Measurements from ENCODE around the gene RASL10B.

RASL10B gene

GRCh38 chr17:35717475-35717874 is 14.0 kb upstream of the RASL10B start:
- DNase-seq (ENCODE audit: low spot score) = no peak

GRCh38 chr17:35723735-35724134 is 7.7 kb upstream of the RASL10B start:
- DNase-seq (ENCODE audit: low spot score) = no peak

GRCh38 chr17:35725058-35725457 is 6.4 kb upstream of the RASL10B start:
- no peak for DNase-seq (ENCODE audit: low spot score)

DNA sequence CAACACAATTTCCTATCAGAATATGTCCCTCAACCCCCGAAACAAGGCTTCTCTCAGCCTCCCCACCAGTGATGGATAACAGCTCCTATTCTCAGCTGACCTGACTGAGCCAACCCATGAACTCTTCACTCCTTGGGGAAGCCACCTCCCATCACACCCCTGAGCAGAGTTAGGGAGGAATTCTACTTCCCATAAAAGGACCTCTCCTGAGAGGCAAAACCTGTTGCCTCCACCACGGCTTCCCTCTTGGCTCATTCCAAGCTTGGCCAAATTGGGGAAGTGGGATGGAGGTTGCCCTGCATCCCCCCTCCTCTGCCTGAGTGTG is 5.7 kb upstream of the RASL10B start:
- DNase-seq (ENCODE audit: low spot score) = no peak

GRCh38 chr17:35726127-35726952 is 5.1 kb upstream of the RASL10B start:
- no peak for DNase-seq (ENCODE audit: low spot score)

GRCh38 chr17:35726953-35727460 is 4.4 kb upstream of the RASL10B start:
- no peak for DNase-seq (ENCODE audit: low spot score)

- DNase-seq (ENCODE audit: low spot score) = peak; percentile 1
These were observed 3.8 kb upstream of the RASL10B start for GRCh38 chr17:35727635-35728034.

DNA sequence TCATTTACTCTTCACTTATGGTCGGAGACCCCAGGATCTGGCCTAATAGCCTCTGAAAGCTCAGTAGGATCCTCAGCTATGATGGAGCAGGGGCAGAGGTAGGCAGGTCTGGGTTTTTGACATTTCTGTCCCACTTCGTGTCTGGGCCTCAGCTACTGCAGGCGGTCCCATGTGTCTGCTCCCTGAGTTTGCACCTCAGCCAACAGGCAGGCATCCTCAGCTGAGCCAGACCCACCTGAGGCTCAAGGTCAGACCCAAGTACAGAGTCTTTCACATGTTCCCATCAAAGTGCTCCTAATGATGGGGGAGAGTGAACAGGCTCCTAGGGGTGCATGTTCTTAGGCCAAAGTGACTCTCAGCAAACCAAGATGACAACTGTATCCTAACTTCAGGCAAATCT is 2.9 kb upstream of the RASL10B start:
- DNase-seq (ENCODE audit: low spot score) = no peak

DNA sequence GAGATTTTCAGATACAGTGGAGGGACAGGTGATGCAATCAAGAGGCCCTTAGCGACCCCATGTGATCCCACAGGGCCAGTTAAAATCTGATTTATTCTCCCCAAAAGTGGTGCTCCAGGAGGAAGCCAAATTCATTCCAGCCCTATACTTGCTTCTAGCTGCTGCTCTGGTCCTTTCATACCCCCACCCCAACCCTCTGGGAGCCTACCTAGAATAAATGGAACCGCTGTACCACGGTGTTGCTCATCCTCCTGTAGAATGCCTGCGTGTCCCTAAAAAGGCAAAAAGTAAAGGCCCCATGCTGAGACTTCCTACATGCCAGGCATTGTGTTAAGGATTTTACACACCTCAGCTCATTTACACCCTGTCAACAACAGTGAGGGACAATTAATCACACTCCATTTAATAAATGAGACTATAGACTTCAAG is 2.0 kb upstream of the RASL10B start:
- no peak for DNase-seq (ENCODE audit: low spot score)

GRCh38 chr17:35730400-35731005 is 936 bp upstream of the RASL10B start:
- no peak for DNase-seq (ENCODE audit: low spot score)

DNA sequence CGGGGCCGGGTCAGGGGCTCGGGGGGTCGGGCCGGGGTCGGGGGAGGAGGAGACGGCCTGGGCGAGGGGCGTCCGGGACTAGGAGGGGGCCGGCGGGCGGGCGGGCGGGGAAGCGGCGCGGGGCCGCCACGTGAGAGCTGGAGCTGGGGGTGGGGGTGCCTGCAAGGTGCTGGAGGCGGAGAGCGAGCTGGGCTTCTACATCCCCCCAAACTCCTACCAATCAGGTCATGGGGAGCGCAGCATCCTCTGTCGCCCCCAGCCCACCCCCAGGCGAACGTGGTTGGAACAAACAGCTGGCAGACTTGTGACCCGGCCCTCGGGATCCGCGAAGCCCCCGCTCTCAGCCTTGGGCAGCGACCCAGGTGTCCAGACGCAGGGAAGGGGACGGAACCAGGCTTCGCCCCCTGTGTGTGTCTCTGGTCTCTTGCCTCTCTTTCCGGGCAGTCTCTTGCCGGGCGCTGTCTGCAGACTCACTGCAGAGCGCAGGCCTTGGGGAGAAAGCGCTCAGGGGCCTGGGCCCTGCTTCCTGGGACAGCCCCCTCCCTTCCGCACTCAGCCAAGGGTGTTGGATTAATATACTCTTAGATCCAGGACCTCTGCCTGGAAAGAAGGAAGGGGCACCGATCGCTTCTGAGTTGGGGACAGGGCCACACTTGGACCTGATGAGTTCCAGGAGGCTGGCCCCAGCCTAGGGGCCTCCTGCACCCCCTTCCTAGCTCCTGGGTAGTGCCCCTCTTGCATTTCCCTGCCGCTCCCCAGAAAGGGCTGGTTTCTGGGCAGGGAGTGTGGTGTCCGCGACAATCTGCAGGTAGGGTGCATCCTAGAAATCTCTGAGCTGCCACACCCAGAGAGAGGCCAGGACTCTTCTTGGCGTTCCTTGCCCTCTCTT is 722 bp downstream of the RASL10B start:
- DNase-seq (ENCODE audit: low spot score) = no peak

- DNase-seq (ENCODE audit: low spot score) = no peak
These were observed 1.3 kb downstream of the RASL10B start for GRCh38 chr17:35732806-35733136.

GRCh38 chr17:35733366-35733765 is 1.9 kb downstream of the RASL10B start:
- DNase-seq (ENCODE audit: low spot score) = no peak

DNA sequence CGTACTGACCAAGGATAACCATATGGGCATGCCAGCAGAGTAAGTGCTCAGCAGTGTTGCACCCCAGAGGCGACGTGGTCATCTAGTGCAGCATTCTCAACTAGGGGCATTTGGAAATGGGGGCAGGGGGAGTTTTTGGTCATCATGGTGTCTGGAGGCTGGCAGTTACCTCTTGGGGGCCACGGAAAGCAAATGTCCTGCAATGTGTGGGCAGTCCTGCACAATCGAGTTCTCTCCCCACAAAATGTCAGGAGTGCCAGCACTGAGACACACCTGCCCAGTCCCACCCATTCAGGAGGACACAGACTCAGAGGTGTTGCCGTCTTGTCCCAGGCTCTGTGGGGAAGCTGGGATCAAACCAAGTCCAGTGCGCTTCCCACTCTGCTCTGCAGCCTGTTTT is 3.0 kb downstream of the RASL10B start:
- DNase-seq (ENCODE audit: low spot score) = no peak

DNA sequence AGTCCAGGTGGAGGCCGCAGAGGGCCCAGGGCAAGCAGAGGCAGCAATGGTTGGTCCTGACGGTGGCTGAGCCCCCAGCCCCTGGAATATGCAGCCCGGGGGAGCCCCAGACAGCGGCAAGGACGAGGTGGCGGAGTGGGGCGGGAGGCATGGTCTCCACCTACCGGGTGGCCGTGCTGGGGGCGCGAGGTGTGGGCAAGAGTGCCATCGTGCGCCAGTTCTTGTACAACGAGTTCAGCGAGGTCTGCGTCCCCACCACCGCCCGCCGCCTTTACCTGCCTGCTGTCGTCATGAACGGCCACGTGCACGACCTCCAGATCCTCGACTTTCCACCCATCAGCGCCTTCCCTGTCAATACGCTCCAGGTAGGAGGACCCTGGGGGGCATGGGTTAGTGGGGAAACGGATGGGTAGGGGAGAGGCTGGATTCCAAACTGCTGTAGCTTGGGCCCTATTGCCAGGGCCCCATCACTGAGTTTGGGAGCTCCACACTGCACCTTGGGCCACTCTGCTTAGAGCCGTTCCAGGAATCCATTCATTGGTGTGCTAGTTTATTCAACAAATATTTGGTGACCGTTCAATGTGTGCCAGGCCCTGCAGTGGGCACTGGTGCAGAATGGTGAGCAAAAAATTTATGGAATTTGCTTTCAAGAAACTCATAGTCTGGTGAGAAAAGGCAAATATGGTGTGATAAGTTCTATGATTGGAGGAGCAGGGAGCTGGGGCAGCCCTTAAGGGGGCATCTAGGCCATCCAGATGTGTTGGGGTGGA is 3.8 kb downstream of the RASL10B start:
- DNase-seq (ENCODE audit: low spot score) = no peak

GRCh38 chr17:35736236-35736635 is 4.8 kb downstream of the RASL10B start:
- DNase-seq (ENCODE audit: low spot score) = no peak

DNA sequence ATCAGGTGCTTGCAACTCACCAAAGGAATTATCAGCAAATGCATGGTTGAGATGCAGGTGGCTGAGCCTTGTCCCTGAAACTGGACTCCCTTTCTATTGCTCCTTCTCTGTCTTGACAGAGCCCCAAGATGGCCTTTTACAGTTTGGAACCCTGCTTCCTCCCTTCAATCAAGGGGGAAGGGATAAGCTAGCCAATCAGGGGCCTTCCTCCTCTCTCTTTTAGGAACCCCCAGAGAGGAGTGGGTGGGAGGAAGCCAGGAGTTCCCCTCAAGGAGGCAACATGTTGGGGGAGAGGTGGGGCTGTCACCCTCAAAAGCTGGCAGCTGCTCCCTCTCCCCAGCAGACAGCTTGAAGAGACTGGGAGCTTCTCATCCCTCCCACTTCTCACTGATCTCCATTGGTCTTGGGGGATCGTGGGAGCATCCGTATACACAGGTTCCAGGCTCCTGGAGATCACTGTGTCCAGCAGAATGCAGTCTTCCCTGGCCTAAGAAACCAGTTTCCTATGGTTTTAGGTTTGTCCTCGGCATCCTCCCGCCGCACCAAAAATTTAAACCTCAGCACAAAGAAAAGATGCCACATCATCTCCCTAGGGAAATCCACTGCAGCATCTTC is 7.2 kb downstream of the RASL10B start:
- no peak for DNase-seq (ENCODE audit: low spot score)

- DNase-seq (ENCODE audit: low spot score) = no peak
These were observed 8.8 kb downstream of the RASL10B start for GRCh38 chr17:35740216-35740615.

DNA sequence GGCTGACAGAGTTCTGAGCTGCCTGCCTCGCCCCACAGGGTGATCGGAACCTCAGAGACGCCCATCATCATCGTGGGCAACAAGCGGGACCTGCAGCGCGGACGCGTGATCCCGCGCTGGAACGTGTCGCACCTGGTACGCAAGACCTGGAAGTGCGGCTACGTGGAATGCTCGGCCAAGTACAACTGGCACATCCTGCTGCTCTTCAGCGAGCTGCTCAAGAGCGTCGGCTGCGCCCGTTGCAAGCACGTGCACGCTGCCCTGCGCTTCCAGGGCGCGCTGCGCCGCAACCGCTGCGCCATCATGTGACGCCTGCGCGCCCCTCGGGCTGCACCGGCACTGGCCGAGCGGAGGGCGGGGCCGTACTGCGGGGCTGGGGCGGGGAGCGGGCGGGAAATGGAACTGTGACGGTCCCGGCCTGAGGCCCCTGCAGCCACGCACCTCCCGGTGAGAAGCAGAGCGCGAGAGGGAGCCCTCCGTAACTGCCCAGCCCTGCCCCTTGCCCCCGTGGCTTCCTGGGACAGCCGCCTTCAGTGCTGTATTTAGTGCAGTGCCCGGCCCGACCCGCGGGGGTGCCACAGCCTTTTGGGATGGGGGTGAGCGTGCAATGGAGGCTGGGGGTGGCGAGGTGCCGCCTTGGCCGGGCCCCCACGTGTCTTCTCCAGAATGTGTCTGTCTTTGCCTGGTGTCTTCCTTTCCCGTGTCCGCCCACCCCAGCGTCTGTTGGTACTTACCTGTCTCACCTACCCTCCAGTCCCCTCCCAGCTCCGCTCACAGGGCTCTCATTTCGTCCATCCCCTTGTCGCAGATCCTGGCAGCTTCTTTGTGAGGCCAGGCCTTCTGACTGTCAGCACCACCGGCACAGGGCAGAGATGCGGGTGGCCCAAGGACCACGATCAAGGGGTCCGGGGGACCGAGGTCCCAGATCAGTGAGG is 9.8 kb downstream of the RASL10B start:
- no peak for DNase-seq (ENCODE audit: low spot score)

DNA sequence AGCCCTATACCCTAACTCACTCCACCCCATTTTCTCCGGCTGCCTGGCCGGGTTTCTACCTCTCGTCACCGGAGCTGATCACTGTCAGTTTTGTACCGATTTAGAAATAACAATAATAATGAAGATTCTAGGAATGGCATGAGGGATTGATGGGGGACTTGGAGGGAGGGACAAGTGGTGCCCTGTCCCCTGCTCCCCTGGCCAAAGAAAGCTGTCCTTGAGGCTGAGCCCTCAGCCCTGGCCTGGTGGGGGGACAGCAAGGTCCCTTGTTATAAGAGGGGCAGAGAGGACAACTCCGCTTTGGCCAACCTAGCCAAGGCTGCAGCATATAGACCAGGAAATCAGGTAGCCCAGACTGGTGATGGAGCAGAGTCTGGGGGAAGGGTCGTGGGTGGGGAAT is 11.1 kb downstream of the RASL10B start:
- DNase-seq (ENCODE audit: low spot score) = no peak
